ENCODE data around the gene TADA3. TPM values are rescaled to one million over a fixed set of nuclear protein-coding genes. Genes with fewer than 3 reads are reported as not detected.
A peak's percentile ranks its signal among the peaks of the same experiment; 100 is the strongest.

Gene TADA3
- total and polyA plus RNA-seq, 3 donors from 2014 or later: 94.6 to 123 (median 123) TPM

GRCh38 chr3:9761919-9762318, 30.4 kb downstream of the TADA3 start:
- DNase-seq: no peak
- H3K9me3 ChIP-seq: no peaks in the 10 kb centered on the region
- intact Hi-C loops (cut with DNase I; ENCODE audit: low total_unique reads): no loop called here
- 89 to 99% methylated on average over 5 of the region's 5 CpGs for WGBS, 2 donors
- H3K4me1 ChIP-seq: no peaks in the 10 kb centered on the region
- no peaks in the 10 kb centered on the region for H3K27me3 ChIP-seq
- H3K4me3 ChIP-seq: no peak overlapping the region
- TF ChIP-seq POLR2A (IDR thresholded peaks at IDR 0.05): no peak
- TF ChIP-seq, protein P1, sequence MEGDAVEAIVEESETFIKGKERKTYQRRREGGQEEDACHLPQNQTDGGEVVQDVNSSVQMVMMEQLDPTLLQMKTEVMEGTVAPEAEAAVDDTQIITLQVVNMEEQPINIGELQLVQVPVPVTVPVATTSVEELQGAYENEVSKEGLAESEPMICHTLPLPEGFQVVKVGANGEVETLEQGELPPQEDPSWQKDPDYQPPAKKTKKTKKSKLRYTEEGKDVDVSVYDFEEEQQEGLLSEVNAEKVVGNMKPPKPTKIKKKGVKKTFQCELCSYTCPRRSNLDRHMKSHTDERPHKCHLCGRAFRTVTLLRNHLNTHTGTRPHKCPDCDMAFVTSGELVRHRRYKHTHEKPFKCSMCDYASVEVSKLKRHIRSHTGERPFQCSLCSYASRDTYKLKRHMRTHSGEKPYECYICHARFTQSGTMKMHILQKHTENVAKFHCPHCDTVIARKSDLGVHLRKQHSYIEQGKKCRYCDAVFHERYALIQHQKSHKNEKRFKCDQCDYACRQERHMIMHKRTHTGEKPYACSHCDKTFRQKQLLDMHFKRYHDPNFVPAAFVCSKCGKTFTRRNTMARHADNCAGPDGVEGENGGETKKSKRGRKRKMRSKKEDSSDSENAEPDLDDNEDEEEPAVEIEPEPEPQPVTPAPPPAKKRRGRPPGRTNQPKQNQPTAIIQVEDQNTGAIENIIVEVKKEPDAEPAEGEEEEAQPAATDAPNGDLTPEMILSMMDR (IDR thresholded peaks at IDR 0.05): no peak
- peaks cover under 1% of the 10 kb centered on the region for H3K36me3 ChIP-seq (ENCODE audit: low read depth, missing control alignments)
- H3K27ac ChIP-seq: no peak overlapping the region

DNA sequence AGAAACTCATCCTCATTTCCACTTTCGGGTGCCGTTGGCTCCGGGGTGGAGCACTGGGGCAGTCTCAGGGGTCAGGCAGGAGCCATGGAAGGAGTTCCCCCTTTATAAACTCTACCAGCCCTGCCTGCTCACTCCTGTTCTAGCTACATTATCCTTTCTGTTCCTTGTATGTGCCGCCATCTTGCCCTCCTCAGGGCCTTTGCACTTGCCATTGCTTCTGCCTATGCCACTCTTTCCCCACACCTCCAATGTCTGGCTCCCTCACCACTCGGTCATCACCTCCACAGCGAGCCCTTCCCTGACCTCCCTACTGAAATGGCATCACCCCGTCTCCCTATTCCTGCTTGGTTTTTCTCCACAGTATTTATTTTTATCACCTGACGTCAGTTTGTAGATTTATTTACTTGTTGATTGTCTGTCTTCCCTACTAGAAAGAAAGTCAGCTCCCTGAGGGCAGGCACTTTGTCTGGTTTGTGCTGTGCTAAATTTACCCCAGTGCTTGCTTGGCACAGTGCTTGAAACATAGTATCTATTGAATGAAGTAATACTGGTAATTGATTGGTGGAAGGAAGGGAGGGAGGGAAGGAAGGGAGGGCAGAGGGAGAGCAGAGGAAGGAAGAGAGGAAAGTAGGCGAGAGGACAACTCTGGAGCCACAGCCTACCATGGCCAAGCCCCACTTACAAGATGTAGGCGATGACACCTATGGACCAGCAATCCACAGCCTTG, 31.3 kb downstream of the TADA3 start:
- Histone ChIP-seq H3K27me3 (no peaks in the 10 kb centered on the region), H3K4me3 (no peak overlapping the region), H3K9me3 (no peaks in the 10 kb centered on the region), H3K4me1 (no peaks in the 10 kb centered on the region), H3K36me3 (ENCODE audit: low read depth, missing control alignments) (peaks cover 4% of the 10 kb centered on the region), H3K27ac (no peak overlapping the region)
- DNase-seq: no peak
- WGBS, 2 donors: 84 to 91% methylated on average over 9 to 10 of the region's 10 CpGs
- TF ChIP-seq, protein P1 (IDR thresholded peaks at IDR 0.05): no peak
- no peak for TF ChIP-seq POLR2A (IDR thresholded peaks at IDR 0.05)
- intact Hi-C loops (cut with DNase I; ENCODE audit: low total_unique reads): no loop called here

DNA sequence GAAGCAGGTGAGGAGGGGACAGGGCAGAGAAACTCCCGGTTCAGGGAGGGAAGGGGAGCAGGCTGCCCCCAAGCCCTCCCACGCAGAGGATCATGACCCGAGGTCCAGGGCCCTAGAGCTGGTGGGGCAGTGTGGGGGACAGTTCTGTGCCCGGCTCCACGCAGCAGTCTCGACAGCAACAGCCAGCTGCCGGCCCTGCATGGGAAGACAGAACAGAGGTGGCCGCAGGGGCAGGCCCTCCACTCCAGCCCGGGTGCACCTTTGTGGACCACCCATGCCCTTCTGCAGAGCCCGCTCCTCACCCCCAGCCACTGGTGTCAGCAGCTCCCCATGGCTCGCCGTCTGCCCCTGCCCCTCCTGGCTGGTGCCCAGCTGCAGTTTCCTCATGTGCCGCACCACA, 34.8 kb downstream of the TADA3 start:
- peaks cover 5% of the 10 kb centered on the region for H3K4me1 ChIP-seq
- intact Hi-C loops (cut with DNase I; ENCODE audit: low total_unique reads): no loop called here
- WGBS, 2 donors: 73 to 85% methylated on average over 7 to 13 of the region's 13 CpGs

DNA sequence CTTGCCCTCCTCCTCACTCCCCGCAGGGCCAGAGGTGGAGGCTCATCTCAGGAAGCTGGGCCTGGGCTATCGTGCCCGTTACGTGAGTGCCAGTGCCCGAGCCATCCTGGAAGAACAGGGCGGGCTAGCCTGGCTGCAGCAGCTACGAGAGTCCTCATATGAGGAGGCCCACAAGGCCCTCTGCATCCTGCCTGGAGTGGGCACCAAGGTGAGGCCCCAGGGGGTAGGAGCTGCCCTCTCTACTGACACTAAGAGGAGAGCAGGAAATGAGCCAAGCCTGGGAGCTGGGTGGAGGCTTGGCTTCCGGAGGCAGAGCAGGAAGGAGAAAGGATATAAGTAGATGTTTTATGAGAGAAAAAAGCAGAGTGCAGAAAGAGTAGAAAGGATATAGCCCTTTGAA, 37.6 kb downstream of the TADA3 start:
- TF ChIP-seq, protein P1 (IDR thresholded peaks at IDR 0.05): no peak
- TF ChIP-seq POLR2A (IDR thresholded peaks at IDR 0.05): no peak
- H3K36me3 ChIP-seq (ENCODE audit: low read depth, missing control alignments): peaks cover 4% of the 10 kb centered on the region
- WGBS, 2 donors: 70 to 73% methylated on average over 8 of the region's 8 CpGs
- intact Hi-C loops (cut with DNase I; ENCODE audit: low total_unique reads): no loop called here
- peak overlapping the region in 1 of 2 donors; percentile 8 for H3K27ac ChIP-seq
- H3K27me3 ChIP-seq: no peaks in the 10 kb centered on the region
- no peaks in the 10 kb centered on the region for H3K9me3 ChIP-seq
- no peak overlapping the region for H3K4me3 ChIP-seq
- no peak for DNase-seq
- H3K4me1 ChIP-seq: peaks cover 17% of the 10 kb centered on the region

More for the DNA sequence above, 34.8 kb downstream of the TADA3 start:
- TF ChIP-seq, protein P1 (IDR thresholded peaks at IDR 0.05): no peak
- TF ChIP-seq POLR2A (IDR thresholded peaks at IDR 0.05): no peak
- no peak for DNase-seq
- no peaks in the 10 kb centered on the region for H3K9me3 ChIP-seq
- no peaks in the 10 kb centered on the region for H3K27me3 ChIP-seq
- H3K27ac ChIP-seq: no peak overlapping the region
- no peak overlapping the region for H3K4me3 ChIP-seq
- H3K36me3 ChIP-seq (ENCODE audit: low read depth, missing control alignments): peaks cover 4% of the 10 kb centered on the region
